GM12891 (cell line): Measurements from ENCODE around the gene CFAP46.

Source experiments
- POLR2A ChIP-seq: IDR thresholded peaks from 2 replicates; pipeline ENCODE4 v1.6.1; 2011; ENCODE audit warnings: low read depth, low read length, control low read depth
- POLR2AphosphoS5 ChIP-seq: IDR thresholded peaks from 2 replicates; pipeline ENCODE4 v1.6.1; 2011; ENCODE audit warnings: low read depth, low read length, control low read depth
- POU2F2 ChIP-seq: IDR thresholded peaks from 2 replicates; pipeline ENCODE4 v1.6.1; 2011; ENCODE audit warnings: low read depth, mild to moderate bottlenecking, control low read depth, low read length, moderate library complexity
- SPI1 ChIP-seq: IDR thresholded peaks from 2 replicates; pipeline ENCODE4 v1.6.1; 2011; ENCODE audit warnings: low read depth, low read length, control low read depth
- TAF1 ChIP-seq: IDR thresholded peaks from 2 replicates; pipeline ENCODE4 v1.6.1; 2011; ENCODE audit warnings: low read depth, low read length, control low read depth

GRCh38 chr10:132867801-132868644 is 74.3 kb downstream of the CFAP46 start:
- no peak for TF ChIP-seq POLR2A
- no peak for TF ChIP-seq POU2F2
- TF ChIP-seq POLR2AphosphoS5 = no peak
- TF ChIP-seq TAF1 = no peak
- no peak for TF ChIP-seq SPI1
